Forelimb muscle (tissue), 1 donor: ENCODE data around the gene RNF128. TPM values are rescaled to one million over a fixed set of nuclear protein-coding genes. Genes with fewer than 3 reads are reported as not detected.

Source experiments
- DNase-seq: peaks from one replicate; pipeline ENCODE4 v3.0.0-alpha.2; 2013; ENCODE audit warnings: low read depth
- polyA plus RNA-seq: library from polyadenylated mRNA; unstranded; fragments of 120-200 nt; gene quantifications from one replicate; pipeline ENCODE4 v1.2.1, GENCODE V29; 2013; ENCODE audit not compliant: insufficient read length

RNF128 gene, protein sequence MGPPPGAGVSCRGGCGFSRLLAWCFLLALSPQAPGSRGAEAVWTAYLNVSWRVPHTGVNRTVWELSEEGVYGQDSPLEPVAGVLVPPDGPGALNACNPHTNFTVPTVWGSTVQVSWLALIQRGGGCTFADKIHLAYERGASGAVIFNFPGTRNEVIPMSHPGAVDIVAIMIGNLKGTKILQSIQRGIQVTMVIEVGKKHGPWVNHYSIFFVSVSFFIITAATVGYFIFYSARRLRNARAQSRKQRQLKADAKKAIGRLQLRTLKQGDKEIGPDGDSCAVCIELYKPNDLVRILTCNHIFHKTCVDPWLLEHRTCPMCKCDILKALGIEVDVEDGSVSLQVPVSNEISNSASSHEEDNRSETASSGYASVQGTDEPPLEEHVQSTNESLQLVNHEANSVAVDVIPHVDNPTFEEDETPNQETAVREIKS
- polyA plus RNA-seq, result not detected

DNA sequence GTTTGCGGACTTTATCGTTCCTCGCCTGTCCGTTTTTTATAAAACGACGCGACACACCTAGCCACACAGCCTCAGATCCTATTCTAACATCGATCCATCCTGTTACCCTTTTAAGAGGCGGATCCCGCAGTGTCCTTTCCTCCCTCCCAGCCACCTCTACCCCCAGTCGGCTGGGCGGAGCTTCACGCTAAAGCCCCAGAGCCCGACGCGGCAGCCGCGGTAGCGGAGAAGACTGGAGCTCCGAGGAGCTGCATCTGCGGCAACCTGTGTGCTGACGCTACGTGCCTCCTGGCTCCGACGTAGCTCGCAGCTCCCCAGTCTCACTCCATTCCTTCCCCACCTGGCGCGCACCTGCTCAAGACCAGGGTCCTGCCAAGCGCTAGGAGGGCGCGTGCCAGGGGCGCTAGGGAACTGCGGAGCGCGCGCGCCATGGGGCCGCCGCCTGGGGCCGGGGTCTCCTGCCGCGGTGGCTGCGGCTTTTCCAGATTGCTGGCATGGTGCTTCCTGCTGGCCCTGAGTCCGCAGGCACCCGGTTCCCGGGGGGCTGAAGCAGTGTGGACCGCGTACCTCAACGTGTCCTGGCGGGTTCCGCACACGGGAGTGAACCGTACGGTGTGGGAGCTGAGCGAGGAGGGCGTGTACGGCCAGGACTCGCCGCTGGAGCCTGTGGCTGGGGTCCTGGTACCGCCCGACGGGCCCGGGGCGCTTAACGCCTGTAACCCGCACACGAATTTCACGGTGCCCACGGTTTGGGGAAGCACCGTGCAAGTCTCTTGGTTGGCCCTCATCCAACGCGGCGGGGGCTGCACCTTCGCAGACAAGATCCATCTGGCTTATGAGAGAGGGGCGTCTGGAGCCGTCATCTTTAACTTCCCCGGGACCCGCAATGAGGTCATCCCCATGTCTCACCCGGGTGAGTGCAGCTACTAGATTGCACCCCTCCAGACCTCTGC, at the start of gene RNF128:
Gene RNF128 (plus strand): TSS at position 217 of the 953 bp plus-strand sequence. CDS start 213 bp downstream, at position 430.
- no peak for DNase-seq

DNA sequence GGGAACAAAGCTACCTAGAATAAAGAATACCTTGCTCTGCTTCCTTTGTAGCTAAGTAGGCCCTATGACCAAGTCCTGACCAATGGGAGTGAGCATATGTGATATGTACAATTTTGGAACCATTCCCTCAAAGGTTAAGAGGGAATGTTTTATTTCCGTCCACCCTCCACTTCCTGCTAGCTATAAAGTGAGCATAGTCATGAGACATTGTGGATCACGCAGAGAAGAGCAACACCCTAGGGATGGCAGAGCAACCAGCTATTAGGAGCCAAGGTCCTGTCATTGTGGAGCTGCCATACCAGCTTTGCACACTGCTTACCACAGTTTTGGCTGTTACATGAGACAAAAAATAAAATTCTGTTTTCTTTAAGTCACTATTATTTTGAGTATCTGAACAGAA, 45.8 kb upstream of the RNF128 start:
- DNase-seq, result no peak

DNA sequence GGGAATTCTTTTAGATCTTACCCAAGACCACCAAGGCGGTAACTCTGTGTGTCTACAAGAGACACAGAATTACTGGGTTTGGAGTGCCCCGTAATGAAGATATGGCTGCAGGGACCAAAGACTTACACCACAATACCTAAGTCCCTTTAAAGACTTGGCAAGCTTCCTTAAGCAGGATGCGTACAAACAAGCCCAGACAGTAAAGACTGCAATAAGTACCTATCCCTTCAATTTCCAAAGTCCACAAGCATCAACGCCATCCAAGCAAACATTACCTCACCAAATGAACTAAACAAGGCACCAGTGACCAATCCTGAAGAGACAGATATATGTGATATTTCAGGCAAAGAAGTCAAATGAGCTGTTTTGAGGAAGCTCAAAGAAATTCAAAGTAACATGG, 42.3 kb upstream of the RNF128 start:
- no peak for DNase-seq

DNA sequence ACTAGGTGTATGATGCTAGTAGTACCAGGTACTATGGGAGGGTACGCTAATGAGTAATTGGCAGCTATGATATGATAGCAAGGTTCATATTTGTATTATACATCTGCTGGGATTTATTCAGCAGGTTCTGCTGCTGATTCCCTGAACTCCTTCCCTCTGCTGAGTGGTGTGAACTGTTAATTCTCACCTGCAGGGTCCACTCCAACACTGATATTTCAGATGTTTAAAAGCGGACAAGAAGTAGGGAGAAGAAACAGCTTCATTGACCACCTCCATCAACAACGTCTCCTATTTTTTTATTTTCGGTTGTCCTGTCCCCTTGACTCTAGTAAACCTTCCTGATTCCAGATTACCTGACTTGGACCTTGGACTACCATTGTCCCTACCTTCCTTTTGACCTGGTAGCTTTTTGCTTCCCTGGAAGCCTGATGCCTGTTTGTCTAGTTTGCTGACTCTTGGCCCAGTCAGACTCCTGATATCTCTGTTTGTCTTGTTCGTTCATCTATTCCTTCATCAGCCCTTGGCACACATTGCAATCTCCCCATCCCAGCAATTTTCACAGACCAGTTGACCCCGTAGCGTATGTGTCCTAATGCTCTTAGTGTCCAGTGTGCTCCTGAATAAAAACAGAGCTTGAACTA, 34.0 kb upstream of the RNF128 start:
- DNase-seq, result no peak

DNA sequence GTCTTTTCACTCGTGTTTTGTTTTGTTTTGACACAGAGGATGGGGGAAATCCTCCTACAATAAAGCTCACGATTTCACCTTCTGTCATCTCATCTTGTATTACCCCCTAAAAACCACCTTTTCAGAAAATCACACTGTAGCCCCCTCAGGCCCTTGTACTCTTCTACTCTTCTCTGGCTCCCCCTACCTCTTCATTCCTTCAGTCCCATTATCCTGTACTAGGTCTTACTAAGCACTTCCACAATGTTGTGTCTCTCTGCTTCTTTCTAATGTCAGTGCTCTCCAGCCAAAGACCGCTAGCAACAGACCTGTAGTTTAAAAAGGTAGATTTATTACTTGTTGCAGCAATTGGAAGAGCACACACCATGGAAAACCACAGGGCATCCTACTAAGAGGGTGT, 30.0 kb upstream of the RNF128 start:
- DNase-seq, result no peak

DNA sequence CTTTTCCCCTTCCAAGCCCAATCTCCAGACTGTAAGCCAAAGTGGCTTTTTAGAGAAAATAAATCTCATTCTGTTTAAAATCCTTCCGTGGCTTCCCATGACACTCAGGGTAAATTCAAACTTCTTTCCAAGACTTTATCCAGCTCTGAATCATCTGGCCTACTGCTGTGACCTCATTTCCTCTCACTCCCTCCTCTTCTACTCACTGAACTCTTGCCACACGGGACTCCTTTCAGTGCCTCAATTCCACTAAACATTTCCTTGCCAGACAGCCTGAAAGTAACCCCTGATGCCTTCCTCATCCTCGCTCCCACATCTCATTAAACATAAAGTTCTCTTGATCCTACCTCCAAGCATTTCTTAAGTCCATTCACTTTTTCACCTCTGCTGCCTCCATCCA, 27.8 kb upstream of the RNF128 start:
- DNase-seq, result no peak

DNA sequence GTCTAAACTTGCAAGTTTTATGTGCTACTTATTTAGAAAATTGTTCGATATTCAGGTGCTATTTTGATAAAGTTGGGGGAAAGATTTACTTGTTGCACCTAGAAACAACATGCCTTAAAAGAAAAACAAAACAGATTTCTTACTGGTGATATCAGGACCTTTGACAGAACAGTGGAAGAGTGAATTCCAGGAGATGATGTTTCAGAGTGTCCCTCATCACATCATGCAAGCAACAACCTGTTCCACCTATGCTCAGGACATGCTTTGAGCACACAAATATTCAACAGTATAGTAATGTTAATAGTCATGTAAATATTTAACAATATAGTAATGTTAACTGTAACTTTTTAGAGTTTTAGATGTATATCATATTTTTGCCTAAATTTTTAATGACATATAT, 23.9 kb upstream of the RNF128 start:
- no peak for DNase-seq

DNA sequence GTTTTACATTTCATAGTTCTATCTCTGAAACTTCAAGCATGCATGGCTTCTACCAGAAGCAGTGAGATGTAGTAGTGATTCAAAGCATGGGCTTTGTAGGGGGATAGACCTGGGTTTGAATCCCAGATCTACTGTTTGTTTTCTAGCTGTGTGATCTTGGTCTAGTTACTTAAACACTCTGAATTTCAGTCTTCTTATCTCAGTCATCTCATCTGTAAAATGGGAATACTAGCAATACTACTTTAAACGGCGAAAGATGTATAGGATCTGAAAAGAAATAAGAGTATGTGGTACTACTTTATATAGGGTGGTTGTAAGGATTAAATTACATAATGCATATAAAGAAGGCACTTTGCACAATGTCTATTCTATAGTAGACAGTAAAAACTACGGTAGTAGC, 20.0 kb upstream of the RNF128 start:
- no peak for DNase-seq

DNA sequence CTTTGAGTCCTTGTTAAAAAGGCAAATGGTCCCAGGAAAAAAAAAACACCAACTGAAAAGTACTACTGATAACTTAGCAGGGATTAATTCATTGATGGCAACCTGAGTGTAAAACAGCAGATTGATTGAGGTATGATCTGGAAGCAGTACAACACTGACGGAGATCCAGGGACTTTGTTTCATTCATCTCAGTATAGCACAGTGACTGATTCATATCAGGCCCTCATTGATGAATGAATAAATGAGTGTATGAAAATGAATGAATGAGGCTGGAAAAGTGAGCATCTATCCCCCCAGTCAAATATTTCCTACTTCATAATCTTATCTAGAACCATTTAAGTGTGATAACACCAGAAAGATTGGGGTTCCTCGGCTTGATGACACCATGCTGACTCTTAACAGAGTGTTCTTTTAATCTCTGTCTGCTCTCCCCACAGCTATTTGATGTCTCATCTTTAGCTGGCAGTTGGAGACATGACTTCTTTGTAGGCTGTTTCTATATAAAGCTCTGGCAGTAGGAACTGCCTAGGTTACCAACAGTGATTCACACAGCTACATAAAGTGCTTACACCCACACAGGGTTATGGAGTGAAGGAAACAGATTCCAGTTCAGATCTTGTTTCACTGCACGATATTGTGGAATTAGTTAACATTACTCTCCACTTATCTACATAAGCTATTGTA, 18.6 kb upstream of the RNF128 start:
- no peak for DNase-seq

DNA sequence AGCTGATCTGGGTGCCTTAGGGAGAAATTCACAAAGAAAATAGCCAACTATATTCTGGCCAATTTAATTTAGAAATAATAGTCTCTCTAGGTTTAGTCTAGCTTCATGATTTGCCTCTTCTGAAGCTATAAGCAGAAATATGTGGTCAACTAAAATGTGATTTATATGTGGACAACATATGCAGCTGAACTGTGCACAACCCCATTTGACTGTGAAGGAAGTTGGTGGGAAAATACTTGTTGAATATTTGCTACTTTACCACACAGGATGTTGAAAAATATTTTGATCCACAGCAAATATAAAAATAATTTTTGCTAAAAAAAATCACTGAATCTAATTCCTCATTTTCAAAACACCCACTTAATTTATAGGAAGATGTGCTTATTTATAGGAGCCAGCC, 15.7 kb upstream of the RNF128 start:
- DNase-seq, result no peak

DNA sequence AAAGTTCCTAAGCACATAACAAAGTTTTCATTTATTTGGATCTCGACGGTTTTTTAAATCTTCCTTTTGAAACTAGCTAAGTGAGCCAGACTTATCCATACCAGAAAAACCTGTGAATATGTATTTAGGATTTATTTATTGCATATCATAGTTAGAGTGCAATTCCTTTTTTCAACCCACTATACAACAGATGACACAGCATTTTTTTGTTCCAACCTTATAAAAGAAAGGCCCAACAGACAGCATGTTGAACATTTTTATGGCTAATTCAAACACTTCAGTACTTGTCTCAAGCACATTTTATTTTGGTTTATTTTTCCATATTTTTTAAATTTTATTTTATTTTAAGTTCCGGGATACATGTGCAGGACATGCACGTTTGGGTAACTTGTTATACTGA, 15.1 kb upstream of the RNF128 start:
- no peak for DNase-seq

DNA sequence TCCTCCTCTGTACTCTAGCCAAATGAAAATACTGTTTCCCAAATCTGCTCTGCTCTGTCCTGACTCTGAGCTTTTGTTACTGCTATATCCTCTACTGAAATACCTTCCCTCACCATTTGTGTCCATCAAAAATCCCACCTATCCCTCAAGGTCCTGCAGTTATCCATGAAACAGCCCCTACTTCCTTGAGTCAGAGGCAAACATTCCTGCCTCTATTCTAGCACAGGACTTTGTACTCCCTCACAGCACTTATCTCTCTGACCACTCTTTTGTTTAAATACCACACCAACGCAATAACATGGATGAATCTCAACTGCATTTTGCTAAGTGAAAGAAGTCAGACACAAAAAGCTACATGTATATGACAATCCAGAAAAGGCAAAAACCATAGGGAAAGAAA, 10.5 kb upstream of the RNF128 start:
- DNase-seq, result no peak

DNA sequence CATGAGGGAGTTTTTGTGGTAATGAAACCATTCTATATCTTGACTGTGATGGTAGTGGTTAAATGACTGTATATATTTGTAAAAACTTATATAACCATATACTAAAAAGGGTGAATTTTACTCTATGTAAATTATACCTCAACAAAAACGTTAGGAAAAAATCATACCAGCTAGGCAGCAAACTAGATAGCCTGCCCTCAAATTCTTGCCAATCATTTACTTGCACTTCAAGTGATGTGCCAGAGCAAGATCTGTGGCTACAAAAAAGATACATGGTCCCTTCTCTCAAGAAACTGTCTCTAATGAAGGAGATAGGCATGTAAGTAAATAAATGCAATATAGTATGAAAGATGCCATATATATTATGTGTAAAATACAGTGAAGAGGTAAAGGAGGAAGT, 10.0 kb upstream of the RNF128 start:
- no peak for DNase-seq

DNA sequence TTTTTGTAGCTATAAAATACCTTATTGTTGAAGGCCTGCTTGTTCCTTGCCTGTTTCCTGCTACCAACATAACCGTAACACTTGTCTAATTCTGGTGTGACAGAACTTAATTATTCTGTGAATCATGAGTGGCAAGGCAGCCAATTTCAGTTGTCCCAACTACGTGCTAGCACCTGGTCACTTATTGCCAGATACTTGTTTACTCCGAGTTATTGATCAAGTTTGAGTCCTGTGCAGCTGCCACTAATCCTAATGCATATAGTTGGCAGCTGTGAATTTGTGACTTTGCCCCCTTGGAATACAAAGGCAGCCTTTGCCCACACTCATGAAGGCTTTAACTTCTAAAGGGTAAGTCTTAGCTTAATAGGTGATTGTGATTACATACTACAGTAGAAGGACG, 7.8 kb upstream of the RNF128 start:
- DNase-seq, result no peak

DNA sequence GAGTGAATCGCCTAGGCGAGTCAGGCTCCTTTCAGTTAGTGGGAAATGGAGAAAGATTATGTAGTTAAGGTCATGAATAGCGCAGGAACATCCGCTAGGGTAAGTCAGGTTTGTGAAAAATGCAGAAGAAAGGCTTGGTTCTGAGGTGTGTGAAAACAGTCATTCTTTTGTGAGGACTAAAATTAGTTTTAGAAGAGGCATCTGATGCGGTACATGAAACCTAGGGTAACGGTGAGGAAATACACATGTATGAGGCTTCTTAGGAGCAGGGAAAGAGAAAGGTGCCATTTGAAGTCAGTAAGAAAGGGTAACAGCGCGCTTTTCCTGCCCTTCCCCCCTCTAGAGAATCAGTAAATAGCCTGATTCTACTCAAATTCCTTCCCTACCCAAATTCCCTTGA, 570 bp upstream of the RNF128 start:
- DNase-seq, result no peak

DNA sequence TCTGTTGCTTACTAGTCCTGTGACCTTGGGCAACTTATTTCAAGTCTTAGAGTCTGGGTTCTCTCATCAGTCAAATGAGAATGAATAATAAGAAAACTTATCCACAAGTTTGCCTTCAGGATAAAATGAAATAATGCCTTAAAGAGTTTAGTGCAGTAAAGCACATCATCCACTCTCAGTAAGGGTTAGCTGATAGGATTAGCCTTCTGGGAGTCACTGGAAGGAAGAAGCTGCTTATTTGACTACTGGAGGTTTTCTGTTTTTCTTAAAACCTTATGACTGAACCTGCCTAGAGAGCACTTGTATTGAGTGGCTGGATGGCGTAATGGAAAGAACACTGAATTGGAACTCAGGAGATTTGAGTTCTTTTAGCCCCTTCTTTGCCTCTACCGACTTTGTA, 1.8 kb downstream of the RNF128 start:
- DNase-seq, result no peak

DNA sequence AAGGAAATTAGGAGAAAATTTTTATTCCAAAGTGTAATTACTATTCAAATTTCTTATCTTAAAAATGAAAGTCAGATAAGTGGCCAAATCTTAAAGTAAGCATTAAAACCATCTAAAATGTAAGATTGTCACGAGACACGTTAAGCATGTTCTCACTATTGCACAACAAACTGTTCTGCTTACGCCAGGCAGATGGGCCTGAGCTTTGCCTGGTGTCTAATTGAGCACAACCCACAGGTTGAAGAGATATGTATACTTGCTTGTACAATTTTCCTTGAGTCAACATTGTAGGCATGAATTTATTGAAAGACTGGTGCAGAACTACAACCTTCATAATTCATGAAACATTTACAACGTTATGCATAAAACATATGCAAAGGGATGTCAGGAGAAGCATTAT, 3.9 kb downstream of the RNF128 start:
- DNase-seq, result no peak

DNA sequence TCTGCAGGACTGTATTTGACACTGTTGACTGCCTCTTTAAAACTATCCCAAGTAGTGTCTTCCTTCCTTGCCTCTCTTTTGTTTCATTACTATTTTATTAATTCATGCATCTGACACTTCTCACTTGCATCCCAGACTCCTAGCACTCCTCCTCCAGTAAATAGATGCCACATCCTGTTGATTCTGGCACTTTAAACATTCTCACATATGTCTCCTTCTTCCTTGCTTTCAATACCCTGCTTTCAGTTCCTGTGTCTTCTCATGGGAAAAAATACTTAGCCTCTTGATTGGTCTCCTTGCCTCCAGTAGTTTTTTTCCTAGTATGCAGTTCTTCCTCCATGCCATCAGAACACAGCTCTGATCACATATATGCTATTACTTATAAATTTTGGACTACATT, 5.1 kb downstream of the RNF128 start:
- no peak for DNase-seq

DNA sequence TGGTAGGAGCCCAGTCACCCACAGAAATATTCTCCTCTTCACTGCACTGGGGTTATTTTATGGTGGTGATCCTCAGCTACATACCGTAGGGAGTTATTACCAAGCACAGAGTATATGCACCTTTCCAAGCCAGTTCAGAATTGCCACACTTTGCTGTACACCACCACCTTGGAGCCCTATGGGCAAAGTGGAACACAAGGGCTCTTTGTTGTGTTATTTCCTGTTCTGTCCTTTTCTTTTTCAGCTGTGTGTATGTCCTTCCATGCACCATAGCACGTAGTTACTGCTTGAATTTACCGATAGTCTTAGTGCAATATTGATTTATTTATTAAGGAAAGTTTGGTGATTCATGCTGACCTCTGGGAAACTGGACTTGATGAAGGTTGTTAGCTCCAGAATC, 8.3 kb downstream of the RNF128 start:
- no peak for DNase-seq

DNA sequence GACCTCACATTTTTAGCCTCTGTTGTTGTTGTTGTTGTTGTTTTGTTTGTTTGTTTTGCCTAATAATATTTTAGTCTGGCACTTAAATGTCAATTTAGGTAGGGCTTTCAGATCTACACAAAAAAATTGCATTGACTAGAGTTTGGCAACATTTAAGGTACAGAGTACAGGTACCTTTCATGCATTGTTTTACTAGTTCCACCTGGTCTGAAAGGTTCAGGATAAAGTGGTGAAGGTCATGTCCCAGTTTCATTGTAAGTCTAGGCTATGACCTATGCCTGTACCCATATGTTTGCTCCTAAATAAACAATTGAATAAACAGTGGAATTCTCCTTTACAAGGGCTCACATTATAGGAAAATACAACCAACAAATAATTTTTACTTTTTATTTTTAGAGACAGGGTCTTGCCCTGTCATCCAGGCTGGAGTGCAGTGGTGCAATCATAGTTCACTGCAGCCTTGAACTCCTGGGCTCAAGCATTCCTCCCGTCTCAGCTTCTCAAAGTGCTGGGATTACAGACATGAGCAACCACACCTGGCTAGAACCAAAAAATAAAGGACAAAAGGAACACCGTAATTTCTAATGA, 13.8 kb downstream of the RNF128 start:
- no peak for DNase-seq

DNA sequence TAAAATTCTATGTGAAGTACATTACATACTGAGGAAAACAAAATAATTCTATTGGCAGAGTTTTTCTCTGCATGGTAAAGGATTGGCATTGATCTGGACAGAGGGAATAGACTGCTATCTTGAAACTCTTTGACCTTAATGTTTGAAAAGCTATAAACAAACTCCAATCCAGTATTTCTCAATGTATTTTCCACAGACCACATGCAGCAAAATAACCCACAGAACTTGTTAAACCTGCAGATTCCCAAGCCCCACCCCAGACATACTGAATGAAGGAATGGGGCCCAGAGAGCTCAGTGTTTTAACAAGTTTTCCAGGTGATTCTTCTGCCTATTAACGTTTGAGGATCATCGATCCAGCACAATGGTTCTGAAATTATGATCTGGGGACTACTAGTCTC, 15.7 kb downstream of the RNF128 start:
- no peak for DNase-seq
